ENCODE measurements around the gene MYRFL. TPM values are rescaled to one million over a fixed set of nuclear protein-coding genes. Genes with fewer than 3 reads are reported as not detected.

Gene MYRFL
- total RNA-seq, 1 donor from 2014 or later = not detected

- no peak for ATAC-seq (ENCODE audit: low read depth)
- intact Hi-C loops (cut with micrococcal nuclease) = no loop called here
- no peaks in the 10 kb centered on the region for H3K36me3 Mint-ChIP-seq (ENCODE audit: low read depth)
- POLR2A ChIA-PET = no interaction called here
- H3K27ac Mint-ChIP-seq = no peak overlapping the region
- CTCF ChIA-PET = interaction anchor here (1.3 to 5.3 kb wide), 2 partner anchors 701 to 702 kb away, joined by 5 to 45 read pairs; no protein-coding TSS in a partner anchor
- H3K9me3 Mint-ChIP-seq = no peaks in the 10 kb centered on the region
- no peak for TF ChIP-seq CTCF (IDR thresholded peaks at IDR 0.05)
- no peak overlapping the region for H3K4me3 Mint-ChIP-seq
- H3K4me1 Mint-ChIP-seq = peaks cover 5% of the 10 kb centered on the region
- no peak for DNase-seq
- peaks cover 15% of the 10 kb centered on the region for H3K27me3 Mint-ChIP-seq
Measured at GRCh38 chr12:69875416-69875935, 50.4 kb downstream of the MYRFL start.

DNA sequence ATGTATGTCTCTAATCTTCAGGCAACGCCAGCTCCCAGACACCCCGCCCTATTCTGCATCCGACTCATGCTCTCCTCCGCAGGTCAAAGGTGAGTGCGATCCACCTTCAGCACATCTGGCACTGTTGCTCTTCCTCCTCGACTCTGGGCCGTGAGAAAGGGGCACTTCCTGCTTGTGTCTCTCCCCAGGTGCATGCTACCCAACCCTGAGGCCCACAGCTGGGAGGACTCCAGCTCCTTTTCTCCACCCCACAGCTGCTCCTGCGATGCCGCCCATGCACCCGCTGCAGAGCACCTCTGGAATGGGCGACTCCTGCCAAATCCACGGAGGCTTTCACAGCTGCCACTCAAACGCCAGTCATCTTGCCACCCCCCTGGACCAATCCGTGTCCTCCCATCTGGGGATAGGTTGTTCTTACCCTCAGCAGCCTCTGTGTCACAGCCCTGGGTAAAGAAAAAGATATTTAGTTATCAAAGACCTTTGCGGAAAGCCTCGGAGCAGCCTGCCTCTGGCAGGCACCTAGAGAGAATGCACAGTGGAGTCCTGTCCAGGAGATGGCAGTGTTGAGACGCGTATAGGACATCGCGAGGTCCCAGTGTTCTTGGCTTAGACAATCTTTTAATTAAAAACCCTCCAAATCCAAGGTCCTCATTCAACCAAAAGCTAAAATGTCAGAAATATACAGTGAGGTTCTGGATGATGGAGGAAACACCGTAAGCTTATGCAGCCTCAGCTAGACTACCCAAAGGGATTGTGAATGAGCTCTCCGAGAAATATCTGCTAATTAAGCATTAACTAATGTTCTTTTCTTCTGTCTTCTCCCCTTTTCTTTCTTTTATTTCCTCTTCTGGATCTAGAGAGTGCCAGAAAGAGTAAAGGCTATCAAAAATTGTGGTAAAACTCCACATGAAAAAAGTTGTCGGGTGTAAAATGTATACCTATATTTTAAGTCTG lies 54.3 kb downstream of the MYRFL start:
- no peak overlapping the region for H3K4me3 Mint-ChIP-seq
- ChIA-PET POLR2A (no interaction called here), CTCF (interaction anchor here (0.7 to 5.3 kb wide), 16 partner anchors 12 to 1868 kb away, joined by 3 to 45 read pairs (median 4); no protein-coding TSS in a partner anchor)
- H3K36me3 Mint-ChIP-seq (ENCODE audit: low read depth) = no peaks in the 10 kb centered on the region
- peaks cover 5% of the 10 kb centered on the region for H3K4me1 Mint-ChIP-seq
- peak; percentile 95 for TF ChIP-seq CTCF (IDR thresholded peaks at IDR 0.05)
- ATAC-seq (ENCODE audit: low read depth) (peak; percentile 82), DNase-seq (peak; percentile 29)
- peaks cover 15% of the 10 kb centered on the region for H3K27me3 Mint-ChIP-seq
- intact Hi-C loops (cut with micrococcal nuclease) = loop anchor here (1.0 kb wide), 3 partner anchors 698 to 851 kb away; no protein-coding TSS in a partner anchor
- no peaks in the 10 kb centered on the region for H3K9me3 Mint-ChIP-seq
- H3K27ac Mint-ChIP-seq = no peak overlapping the region

- Mint-ChIP-seq H3K9me3 (no peaks in the 10 kb centered on the region), H3K27ac (no peak overlapping the region), H3K27me3 (peaks cover 15% of the 10 kb centered on the region), H3K36me3 (ENCODE audit: low read depth) (no peaks in the 10 kb centered on the region), H3K4me3 (no peak overlapping the region), H3K4me1 (peaks cover 5% of the 10 kb centered on the region)
- CTCF ChIA-PET = interaction anchor here (1.5 to 5.3 kb wide), 6 partner anchors 11 to 849 kb away, joined by 6 to 45 read pairs (median 12); no protein-coding TSS in a partner anchor
- POLR2A ChIA-PET = no interaction called here
- intact Hi-C loops (cut with micrococcal nuclease) = no loop called here
- ATAC-seq (ENCODE audit: low read depth) (no peak), DNase-seq (no peak)
- no peak for TF ChIP-seq CTCF (IDR thresholded peaks at IDR 0.05)
Measured at GRCh38 chr12:69880571-69880970, 55.5 kb downstream of the MYRFL start.

- Mint-ChIP-seq H3K4me1 (peaks cover 5% of the 10 kb centered on the region), H3K9me3 (no peaks in the 10 kb centered on the region), H3K4me3 (no peak overlapping the region), H3K27ac (no peak overlapping the region), H3K27me3 (peaks cover 12% of the 10 kb centered on the region), H3K36me3 (ENCODE audit: low read depth) (no peaks in the 10 kb centered on the region)
- CTCF ChIA-PET = interaction anchor here (0.7 to 1.1 kb wide), 4 partner anchors 695 to 849 kb away, joined by 3 to 6 read pairs (median 4); no protein-coding TSS in a partner anchor
- no peak for TF ChIP-seq CTCF (IDR thresholded peaks at IDR 0.05)
- intact Hi-C loops (cut with micrococcal nuclease) = no loop called here
- DNase-seq = no peak
- POLR2A ChIA-PET = no interaction called here
- ATAC-seq (ENCODE audit: low read depth) = no peak
Measured at GRCh38 chr12:69881771-69882170, 56.7 kb downstream of the MYRFL start.

GRCh38 chr12:69884386-69884785 lies 59.4 kb downstream of the MYRFL start:
- no peak overlapping the region for H3K27ac Mint-ChIP-seq
- POLR2A ChIA-PET = no interaction called here
- ATAC-seq (ENCODE audit: low read depth) = no peak
- no peak overlapping the region for H3K4me3 Mint-ChIP-seq
- H3K9me3 Mint-ChIP-seq = no peaks in the 10 kb centered on the region
- CTCF ChIA-PET = interaction anchor here (1.9 to 2.7 kb wide), 2 partner anchors 16 to 692 kb away, joined by 8 to 10 read pairs; no protein-coding TSS in a partner anchor
- H3K4me1 Mint-ChIP-seq = peaks cover 1% of the 10 kb centered on the region
- DNase-seq = no peak
- no peaks in the 10 kb centered on the region for H3K36me3 Mint-ChIP-seq (ENCODE audit: low read depth)
- intact Hi-C loops (cut with micrococcal nuclease) = no loop called here
- peaks cover 2% of the 10 kb centered on the region for H3K27me3 Mint-ChIP-seq
- TF ChIP-seq CTCF (IDR thresholded peaks at IDR 0.05) = no peak
